Activated CD4-positive, CD25-positive, alpha-beta regulatory T cell treated with anti-CD3 and anti-CD28 coated beads, Interleukin-2, amount 50 U/mL, for 16 hours (primary cell): Measurements from ENCODE around the gene TBC1D14.
A peak's percentile ranks its signal among the peaks of the same experiment; 100 is the strongest.

Experiments used
- DNase-seq: peaks from one replicate; pipeline ENCODE4 v3.0.0-alpha.2; 2020; ENCODE audit warnings: low read depth, low spot score

Gene TBC1D14, protein sequence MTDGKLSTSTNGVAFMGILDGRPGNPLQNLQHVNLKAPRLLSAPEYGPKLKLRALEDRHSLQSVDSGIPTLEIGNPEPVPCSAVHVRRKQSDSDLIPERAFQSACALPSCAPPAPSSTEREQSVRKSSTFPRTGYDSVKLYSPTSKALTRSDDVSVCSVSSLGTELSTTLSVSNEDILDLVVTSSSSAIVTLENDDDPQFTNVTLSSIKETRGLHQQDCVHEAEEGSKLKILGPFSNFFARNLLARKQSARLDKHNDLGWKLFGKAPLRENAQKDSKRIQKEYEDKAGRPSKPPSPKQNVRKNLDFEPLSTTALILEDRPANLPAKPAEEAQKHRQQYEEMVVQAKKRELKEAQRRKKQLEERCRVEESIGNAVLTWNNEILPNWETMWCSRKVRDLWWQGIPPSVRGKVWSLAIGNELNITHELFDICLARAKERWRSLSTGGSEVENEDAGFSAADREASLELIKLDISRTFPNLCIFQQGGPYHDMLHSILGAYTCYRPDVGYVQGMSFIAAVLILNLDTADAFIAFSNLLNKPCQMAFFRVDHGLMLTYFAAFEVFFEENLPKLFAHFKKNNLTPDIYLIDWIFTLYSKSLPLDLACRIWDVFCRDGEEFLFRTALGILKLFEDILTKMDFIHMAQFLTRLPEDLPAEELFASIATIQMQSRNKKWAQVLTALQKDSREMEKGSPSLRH

DNA sequence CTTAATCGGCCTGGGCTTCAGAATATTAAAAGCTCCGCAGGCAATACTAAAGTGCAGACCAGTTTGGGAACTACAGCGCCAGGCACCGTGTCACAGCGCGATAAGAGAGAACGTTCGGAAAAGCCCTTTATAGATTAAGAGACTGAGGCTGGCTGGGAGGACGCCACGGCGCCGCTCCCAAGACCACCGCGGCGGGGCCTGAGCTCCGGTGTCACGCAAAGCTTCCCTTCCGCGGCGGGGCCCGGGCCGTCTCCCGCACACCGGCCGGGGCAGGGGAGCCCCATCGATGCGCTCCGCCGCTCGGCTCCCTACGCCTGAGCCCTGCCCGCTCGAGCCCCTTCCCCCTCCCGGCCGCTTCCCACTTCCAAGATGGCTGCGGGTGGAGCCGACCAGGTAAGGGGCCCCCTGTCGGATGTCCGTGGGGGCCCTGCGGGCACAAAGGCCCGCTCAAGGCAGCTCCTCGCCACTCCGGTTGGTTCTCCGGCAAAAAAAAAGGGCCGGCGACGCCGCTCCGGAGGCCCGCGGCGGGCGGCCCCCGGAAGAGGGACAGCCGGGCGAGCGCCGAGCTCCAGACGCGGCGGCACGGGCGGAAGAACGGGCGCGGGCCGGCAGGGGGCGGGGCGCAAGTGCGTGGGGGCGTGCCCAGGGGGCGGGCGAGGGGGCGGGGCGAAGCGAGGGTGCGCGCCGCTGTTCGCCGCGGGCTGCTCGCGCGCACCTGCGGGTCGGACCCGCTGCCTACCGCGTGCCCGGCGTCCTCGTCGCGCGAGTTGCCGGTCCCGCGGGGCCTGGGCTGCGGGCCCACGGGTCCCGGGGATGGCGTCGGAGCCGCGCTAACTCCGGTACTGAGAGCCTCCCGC is at the start of gene TBC1D14:
TBC1D14 (plus strand) TSS at position 714 of the 857 bp plus-strand sequence. CDS start 13,564 bp downstream, outside the sequence.
- peak; percentile 72 for DNase-seq

DNA sequence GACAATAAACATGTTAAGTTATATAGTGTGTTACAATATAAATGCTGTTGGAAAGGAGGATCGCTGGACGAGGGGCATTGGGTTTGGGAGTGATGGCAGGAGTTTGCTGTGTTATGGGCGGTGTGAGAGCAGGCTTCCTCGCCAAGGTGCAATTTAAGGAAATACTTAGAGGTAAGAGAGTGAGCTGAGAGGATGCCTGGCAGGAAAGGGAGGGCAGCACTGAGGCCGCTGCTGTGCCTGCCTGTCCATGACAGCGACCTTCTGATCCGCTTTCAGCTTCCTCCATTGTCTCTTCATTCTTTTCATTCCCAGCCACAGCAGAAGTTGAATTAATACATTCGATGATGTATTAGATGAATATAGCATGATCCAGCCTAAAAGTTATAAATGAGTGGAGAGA is 41.2 kb upstream of the TBC1D14 start:
- DNase-seq = no peak

DNA sequence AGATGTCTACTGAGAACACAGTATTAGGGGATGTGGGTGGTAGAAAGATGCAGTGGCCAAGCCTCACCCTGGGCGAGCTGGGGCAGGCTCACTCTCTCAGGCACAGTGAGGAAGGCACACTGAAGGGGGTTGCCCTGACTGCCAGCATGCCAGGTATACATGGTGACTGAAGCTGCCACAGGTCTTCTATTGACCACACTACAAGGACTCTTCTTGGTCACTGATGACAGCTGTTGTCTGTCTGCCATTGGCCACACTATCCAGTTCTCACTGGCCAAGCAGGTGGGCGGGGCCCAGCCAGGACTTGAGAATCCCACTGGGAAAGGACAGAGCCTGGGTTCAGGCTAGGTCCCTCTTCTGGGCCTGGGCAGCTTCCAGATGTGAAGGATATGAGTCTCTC is 39.7 kb upstream of the TBC1D14 start:
- no peak for DNase-seq

DNA sequence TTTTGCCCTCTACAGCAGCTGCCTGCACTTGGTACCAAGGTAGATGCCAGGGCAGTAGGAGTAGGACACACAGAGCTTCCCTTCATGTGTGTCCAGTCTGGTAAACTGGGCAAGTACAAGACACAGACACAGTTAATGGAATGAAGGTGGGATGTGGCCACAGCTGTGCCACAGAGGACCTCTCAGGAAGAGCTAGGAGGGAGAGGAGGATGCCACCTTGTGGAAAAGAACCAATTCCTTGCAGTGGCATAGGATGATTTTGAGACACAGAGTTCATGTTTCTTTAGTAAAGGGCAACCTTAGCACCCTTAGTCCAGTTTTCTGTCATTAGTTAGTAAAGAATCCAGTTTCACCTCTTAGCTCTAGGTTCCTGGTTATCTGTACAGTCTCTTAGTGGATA is 36.3 kb upstream of the TBC1D14 start:
- no peak for DNase-seq

DNA sequence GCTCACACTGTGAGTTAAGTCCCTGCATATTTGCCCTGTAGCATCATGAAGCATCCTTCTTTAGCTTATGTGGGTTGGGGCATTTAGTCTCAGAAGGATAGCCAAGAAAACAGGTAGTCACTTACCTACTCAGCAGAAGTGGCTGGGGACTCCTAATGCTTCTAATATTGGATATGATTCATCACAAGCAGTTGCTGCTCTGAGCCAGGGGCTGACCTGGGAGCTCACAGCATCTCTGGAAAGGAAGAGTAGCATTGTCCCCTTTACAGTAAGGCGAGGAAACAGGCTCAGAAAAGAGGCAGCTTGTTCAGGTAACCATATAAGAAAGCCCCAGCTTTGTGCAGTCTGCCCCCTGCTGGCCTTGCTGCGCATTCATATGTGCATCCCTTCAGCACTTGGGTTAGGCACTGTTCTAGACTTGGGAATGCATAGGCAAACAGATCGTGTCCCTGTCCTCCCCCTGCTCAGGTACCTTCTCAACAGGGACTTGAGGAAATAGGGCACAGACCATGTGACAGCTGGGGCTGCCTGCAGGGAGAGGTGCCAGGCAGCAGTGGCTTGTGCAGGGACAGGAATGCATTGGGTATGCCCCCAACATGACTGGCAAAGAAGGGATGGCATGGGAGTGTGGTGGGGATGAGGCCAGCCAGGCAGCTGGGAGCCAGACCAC is 35.7 kb upstream of the TBC1D14 start:
- DNase-seq = peak; percentile 72

DNA sequence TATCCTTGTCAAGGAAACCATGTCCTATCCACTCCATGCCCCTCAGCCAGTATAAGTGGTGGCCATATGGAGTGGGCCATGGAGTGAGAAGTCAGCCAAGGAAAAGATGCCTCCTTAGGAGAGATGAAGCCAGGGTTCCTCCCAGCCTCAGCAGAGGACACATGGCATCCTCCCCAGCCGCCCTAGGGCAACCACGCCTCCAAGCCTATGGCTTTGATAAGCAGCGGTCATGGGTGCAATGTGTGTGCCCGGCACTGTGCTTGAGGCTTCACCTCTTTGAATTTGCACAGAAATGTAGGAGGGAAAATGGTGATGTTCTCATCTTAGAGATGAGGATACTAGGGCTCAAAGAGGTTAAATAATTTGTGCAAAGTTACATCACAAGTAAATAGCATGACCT is 34.6 kb upstream of the TBC1D14 start:
- DNase-seq = no peak

DNA sequence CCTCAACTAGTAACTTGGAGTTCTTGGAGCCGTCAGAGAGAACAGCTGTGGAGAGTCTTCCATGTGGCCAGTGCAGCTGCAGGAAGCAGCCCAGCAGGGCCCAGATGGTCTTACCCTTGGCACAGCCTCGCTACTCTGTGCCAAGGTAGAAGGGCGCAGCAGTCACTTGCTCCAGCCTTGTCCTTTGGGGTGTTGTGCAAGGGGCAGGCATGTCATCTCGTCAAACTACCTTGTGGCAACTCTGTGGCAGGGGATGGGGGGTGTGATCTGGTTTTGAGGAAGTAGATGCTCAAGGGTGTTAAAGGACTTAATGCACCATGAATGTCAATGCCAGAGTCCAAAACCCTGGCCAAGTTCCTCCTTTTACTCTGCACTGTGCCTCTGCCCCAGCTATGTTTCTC is 34.2 kb upstream of the TBC1D14 start:
- DNase-seq = no peak

DNA sequence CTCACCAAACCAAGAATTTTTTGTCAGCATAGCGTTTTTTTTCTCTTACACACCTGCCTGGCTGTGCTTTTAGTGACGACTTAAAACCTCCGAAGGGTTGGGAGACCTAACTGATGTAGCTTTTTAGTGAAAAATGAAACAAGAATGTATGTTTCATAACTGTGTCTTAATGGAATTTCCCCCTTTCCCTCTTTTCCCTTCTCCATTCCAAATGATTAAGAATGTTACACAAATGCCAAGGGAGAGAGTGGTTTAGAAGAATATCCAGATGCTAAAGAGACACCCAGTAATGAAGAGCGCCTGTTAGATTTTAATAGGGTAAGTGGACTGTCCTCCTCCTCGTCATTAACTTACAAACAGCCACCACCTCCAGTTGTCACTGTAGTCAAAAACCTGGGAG is 33.2 kb upstream of the TBC1D14 start:
- DNase-seq = no peak

DNA sequence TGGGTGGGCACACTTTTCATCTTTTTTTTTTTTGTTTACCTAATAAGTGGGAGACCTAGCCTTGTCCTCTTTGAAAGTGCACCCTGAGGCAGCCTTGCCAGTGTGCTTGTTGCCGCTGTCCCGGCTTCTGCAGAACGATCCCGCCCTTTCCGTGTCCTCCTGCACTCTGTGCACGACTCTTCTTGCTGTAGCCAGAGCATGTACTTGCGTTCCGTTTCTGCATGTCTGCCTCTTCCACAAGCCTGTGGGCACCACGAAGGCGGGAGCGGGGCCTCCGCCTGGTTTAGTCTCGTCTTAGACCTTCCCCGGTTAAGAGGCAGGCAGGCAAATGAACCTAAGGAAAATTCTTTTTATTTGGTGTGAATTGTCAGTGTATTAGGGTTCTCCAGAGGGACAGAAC is 32.6 kb upstream of the TBC1D14 start:
- no peak for DNase-seq

DNA sequence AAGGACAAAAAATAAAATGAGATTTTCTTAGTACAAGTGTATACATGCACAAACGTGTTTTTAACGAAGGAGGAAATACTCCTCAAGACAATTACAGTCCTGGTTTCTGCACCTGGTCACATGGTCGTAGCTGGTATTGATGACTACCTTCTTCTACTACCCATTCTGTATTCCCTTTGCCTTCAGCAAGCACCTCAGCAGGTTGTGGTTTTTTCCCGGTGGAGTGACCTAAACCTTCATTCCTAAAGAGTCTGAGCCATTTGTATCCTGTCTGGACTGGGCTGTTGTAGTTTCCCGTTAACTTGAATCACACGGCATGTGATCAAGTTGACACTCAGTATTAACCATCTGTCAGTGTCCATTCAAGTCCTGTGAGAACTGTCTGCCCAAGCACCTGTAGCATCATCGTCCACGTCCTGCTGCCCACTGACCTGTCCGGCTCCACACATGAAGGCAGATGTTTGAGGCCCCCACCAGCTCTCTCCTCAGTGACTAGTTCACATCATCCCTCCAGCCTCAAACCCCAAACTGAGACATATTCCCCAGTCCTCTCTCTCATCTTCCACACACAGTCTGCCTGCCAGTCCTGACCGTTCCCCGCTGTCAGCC is 31.1 kb upstream of the TBC1D14 start:
- no peak for DNase-seq

DNA sequence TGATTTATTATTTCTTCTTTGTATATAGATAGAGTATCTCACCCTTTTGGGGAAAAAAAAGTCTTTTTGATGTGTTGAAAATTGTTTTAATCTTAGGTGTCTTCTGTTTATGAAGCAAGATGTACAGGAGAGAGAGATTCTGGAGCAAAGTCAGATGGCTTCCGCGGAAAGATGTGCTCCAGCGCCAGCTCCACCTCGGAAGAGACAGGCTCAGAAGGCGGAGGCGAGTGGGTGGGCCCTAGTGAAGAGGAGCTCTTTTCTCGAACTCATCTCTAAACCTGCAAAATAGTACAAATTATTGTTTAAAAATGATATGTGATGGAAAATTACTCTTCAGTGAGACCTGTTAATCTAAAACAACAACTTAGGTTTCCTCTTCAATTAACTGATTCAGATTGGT is 28.9 kb upstream of the TBC1D14 start:
- no peak for DNase-seq

DNA sequence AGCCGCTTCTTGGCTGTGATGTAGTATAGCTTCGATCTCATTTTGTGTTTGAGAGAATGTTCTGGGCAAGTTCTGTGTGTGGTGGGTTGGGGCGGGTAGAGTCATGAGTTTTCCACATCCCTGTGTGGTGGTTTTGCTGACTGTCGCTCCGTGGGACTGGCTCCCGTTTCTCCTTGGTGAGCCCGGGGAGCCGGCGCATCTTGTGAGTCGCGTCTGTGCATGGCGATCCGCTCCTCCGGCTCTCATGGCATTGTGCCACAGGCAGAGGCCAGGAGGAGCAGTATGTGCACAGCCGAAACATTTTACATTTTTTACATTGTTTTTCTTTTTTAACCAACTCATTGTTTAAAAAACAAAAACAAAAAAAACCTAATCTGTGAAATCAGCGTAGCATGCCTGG is 27.7 kb upstream of the TBC1D14 start:
- no peak for DNase-seq

DNA sequence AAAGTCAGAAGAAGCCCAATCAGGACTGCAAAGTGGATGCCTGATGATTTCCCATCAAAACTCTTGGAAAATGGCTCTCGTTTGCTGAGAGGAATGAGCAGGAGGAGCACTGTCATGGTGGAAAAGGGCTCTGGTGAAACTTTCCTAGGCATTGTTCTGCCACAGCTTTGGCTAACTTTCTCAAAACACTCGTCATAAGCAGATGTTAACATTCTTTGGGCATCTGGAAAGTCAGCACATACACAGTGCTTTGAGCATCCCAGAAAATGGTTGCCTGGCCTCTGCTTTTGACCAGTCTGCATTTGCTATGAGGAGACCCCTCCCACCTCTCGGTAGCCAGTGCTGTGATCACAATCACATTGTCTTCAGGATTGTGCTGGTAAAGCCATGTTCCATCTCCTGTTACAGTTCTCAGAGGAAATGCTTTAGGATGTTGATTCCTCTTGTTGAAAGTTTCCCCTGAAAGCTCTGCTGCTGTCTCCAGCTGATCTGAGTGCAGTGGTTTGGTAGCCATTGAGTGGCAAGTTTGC is 25.2 kb upstream of the TBC1D14 start:
- DNase-seq = no peak

DNA sequence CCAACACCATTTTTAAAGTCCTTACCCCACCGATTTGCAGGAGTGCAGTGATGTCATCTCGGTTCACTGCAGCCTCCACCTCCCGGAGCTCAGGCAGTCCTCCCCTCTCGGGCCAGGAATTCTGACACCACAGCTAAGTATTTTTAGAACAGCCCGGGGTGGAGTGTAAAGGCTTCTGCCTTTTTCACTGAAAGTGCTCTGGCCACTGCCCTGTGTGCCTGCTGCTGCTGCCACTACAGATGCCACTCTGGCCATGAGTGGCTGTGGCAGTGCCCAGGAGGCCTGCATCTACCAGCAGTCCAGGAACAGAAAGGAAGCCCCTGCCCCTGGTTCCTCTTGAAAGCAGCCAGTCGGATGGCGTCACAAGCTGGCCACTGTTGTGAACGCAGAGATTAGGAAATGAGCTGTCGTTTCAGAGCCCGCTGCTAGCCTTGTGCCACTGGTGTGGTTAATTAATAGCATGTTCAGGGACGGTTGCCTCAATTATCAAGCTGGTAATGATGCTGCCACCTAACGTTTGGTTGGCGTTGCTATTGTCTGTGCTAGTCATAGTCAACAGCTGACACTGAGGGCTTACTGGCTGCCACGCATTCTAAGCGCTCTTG is 23.6 kb upstream of the TBC1D14 start:
- DNase-seq = no peak

DNA sequence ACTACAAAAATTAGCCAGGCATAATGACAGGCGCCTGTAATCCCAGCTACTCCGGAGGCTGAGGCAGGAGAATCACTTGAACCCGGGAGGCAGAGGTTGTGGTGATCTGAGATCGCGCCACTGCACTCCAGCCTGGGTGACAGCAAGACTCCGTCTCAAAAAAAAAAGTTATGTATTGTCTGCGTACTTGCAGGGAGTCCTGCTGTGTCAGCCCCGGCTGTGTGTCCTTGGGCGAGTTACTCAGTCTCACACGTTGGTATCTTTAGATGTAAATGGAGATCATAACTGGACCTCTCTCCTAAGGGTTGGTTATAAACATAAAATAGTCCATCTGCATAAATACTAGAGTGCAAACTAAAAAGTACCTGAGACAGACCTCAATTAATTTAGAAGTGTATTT is 22.7 kb upstream of the TBC1D14 start:
- DNase-seq = no peak

DNA sequence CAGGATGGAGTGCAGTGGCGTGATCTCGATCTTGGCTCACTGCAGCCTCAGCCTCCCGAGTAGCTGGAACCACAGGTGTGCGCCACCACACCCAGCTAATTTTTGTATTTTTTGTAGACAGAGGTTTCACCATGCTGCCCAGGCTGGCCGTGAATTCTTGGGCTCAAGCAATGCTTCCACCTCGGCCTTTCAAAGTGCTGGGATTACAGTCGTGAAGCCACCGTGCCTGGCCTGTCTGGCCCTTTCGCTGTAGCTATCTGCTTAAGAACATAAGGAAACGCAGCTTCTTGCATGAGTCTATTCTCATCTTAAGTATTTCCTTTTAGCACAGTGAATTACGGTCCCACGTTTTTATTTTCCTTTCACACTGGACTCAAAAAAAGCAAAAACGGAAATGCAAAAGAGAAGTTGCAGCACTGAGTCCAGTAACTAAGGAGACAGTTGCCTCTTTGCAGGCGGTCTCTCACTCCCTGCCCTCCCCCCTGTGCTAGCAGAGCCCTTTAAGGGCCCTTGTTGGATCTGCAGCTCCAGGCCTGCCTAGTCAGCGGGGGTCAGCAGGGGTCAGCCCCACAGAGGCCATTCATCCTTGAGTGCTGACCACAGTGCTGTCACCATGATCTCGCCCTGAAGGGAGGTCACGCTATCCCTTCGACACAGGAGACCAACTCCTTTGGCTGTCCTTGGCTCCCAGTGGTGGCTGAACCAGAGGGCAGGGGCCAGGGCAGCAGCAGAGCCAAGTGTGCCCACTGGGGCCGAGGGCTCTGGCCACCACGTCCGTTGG is 21.8 kb upstream of the TBC1D14 start:
- DNase-seq = no peak

DNA sequence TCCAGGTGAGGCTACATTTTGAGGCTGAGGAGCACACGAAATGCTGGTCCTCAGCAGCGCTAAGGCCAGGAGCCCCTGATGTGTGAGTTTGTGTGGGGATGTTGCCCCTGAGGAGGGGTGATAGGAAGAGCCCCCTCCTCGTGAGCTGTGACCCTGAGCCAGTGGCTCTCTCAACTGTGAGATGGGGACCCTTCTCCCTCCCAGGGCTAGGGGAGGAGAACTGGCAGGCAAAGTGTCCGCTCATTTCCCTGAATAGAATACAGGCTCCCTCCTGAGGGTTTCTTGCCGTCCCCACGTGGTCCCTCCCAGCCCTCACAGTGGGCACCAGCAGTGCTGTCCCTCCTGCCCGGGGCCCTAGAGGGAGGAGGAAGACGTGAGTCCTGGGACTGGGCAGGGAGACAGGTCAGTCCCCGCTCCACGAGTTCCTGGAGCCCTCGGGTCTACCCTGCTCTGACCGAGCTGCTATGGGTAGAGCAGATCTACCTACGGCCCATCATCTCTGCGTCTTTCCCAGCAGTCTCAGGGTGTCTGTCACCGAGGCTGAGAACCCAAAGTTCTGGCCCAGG is 21.0 kb upstream of the TBC1D14 start:
- no peak for DNase-seq

DNA sequence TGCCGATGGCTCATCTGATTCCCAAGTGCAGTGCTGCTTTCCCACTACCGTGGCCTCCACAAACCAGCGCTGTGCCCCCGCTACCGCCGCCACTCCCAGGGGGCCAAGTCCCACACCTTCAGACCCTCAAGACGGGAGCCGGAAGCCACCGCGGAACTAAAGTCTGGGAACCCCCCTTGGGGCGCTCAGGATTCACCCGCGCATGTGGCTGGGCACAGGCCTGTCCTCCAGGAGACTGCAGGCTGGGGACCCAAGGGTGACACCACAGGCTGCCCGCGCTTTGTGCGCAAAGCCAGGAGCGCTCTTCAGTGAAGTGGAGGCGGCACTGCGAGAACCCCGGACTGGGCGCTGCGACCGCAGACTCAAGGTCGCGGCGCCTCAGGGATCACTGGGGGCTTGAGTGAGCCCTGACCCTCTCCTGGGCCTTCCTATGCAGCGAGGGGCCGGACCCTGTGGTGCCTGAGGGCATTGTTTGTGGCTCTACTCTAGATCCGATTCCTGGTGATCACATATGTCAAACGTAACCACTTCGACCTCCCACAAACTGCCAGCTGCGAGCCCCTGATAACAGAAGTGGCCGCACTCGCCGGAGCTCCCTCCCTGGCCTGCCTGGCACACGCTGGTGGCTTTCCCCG is 20.4 kb upstream of the TBC1D14 start:
- no peak for DNase-seq

DNA sequence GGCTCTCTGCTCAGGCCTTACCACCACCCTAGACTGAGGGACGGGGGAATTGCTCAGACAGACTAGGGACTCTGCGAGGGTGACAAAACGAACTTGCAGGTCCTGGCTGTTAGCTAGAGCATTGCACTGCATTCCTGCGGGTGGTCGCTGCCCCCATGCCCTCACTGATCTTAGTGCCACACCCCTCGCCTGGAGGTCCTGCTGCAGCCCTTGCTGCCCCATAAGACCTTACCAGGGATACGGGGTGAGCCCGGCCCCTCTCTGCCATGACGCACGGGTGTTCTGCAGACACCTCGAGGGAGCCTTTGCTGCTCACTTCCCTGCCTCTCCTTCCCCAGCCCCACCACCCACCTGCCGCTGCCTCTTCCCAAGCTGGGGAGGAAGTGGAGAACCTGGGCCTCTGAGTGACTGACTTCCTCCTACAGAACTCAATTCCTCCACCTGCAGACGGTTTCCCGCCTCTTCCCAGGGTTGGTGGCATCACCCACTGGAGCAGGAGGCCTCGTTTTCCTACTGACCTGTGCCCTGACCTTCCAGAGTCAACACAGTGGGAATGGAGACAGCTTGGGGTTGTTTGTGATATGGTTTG is 19.8 kb upstream of the TBC1D14 start:
- DNase-seq = no peak
